GM21717 (cell line): ENCODE data around the gene ZNF554.

Experiments used
- ATAC-seq: cut with Tn5 transposase; IDR thresholded peaks from one replicate; pipeline ENCODE4 v1.9.1; 2021; ENCODE audit warnings: mild to moderate bottlenecking, moderate library complexity; ENCODE audit not compliant: unreplicated experiment

ZNF554 gene

GRCh38 chr19:2824129-2824528, 4.5 kb downstream of the ZNF554 start:
- no peak for ATAC-seq

DNA sequence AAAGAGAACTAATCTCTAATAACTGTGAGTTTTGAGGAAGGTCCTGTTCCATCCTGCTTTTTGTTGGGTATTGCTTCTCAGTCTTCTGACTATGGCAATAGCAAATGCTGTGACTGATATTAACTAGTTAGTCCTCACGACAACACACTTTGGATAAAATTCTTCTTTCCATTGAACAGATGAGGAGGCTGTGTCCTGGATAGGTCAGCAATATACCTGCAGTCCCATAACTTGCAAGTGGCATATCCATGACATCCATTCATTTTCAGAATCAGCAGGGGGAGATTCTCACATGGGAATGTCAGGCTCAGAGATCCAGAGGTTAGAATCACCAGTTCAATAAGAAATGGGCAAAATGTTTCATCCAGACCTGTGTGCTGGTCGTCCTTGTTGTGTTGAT, 7.4 kb downstream of the ZNF554 start:
- no peak for ATAC-seq

- ATAC-seq: no peak
Observed at GRCh38 chr19:2827840-2828489, 8.3 kb downstream of the ZNF554 start.

DNA sequence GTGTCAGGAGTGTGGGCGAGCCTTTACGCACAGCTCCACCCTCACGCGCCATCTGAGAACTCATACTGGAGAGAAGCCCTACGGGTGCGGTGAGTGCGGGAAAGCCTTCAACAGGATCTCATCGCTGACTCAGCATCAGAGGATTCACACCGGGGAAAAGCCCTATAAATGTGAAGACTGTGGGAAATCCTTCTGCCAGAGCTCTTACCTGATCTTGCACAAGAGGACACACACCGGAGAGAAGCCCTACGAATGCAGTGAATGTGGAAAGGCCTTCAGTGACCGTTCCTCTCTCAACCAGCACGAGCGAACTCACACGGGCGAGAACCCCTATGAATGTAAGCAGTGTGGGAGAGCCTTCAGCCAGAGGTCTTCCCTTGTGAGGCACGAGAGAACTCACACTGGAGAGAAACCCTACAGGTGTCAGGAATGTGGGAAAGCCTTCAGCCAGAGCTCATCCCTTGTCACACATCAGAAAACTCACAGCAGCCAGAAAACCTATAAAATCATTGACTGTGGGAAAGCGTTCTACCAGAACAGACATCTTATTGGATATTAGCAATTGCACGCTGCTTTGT, 14.7 kb downstream of the ZNF554 start:
- no peak for ATAC-seq

- ATAC-seq: no peak
Observed at GRCh38 chr19:2837430-2837829, 17.8 kb downstream of the ZNF554 start.

- ATAC-seq: peak; percentile 89
Observed at GRCh38 chr19:2840794-2841791, 21.4 kb downstream of the ZNF554 start, which contains the start of gene ZNF555. TSS of gene ZNF555 (plus strand) at chr19:2841475. CDS start at chr19:2841573, 98 bp downstream.

DNA sequence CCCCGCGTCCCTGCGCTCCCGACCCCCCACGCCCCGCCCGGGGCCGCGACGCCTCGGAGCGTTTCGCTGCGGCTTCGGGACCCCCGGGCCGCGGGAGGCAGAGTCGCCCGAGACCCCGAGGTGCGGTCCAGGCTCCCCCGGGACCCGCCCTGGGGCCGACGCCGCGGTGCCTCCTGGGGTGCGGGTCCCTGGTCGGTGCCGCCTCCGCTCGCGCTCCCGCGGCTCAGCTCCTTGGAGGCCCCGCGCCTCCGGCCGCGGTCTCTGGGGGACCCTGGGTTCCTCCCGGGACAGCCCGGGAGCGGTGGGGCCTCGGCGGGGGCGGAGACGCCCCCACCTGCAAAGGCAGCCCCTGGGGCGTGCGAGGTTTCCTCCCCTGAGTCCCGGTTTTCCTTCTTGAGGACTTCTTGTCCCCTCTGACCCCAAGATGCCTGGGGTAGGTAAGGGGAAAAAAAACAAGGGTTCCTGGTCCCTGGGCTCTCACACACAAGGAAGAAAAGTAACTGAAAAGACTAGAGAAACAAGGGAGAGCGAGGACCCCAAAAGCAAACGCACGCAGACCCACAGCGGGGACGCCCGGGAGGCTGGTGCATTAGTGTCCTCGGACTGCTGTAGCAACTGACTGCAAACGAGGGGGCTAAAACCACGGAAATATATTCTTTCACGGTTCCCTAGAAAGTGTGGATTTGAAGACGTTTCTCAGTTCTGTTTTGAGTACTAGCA, 22.3 kb downstream of the ZNF554 start:
- no peak for ATAC-seq

GRCh38 chr19:2845107-2845506, 25.4 kb downstream of the ZNF554 start:
- ATAC-seq: no peak

DNA sequence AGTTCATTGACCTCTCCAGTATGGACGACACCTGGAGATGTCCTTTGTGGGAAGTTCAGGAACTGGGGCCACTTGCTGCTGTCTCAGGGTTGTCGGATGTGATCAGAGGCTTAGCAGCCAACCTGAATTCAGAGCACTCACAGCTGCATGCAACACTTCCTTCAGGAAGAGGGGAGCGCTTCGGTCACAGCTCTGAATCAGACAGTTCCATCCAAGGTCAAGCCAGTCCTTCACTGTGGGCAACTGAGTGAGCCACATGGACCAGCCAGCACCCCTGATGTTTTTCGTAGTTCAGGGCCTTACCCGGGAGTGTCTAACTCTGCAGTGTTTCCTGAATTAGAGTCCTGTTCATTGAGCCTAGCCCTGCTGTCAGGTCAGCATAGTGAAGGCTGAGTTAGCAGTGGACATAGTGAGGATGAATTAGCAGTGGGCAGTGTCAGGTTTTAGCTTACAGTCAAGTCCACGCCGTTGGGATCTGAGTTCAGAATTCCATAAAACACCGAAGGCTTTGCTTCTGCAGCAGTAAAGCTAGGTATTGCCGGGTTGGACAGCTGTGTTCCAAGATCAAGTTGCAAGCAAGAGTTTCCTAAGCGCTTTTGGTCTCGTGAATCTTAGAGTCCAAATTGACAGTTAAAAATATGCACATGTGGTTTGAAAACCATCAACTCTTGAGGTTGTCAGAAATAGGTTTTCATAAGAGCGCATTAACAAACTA, 26.7 kb downstream of the ZNF554 start:
- no peak for ATAC-seq

DNA sequence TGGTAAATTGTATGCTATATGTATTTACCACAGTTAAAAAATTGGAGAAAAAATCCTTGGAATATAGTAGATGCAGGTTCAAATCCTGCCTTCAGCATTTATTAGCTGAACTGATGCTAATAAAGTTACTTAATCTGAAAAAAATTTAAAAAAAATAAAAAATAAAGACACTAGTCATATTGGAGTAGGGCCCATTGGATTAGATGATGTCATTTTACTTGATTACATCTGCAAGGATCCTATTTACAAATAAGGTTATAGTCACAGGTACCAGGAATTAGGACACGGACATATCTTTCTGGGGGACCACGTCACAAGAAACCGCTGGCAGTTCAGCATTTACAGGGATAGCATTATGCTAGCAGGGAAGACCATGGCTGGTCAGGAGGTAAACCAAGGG, 27.8 kb downstream of the ZNF554 start:
- no peak for ATAC-seq

DNA sequence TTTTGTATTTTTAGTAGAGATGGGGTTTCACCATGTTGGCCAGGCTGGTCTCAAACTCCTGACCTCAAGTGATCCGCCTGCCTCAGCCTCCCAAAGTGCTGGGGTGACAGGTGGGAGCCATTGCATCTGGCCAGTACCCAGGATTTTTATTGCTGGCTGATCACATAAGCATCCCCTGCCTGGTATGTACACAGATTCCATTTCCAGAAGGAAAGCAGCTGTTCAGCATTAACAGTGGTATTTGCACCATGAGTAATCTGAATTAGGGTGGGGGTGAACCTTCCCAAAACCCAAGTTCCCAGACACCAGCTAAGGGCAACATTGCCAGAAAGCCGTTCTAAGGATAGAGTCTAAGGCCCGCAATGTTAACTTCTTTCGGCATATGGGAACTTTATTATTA, 28.9 kb downstream of the ZNF554 start:
- no peak for ATAC-seq

GRCh38 chr19:2850256-2850925, 30.7 kb downstream of the ZNF554 start:
- ATAC-seq: no peak

GRCh38 chr19:2852598-2852997, 32.9 kb downstream of the ZNF554 start:
- ATAC-seq: no peak

DNA sequence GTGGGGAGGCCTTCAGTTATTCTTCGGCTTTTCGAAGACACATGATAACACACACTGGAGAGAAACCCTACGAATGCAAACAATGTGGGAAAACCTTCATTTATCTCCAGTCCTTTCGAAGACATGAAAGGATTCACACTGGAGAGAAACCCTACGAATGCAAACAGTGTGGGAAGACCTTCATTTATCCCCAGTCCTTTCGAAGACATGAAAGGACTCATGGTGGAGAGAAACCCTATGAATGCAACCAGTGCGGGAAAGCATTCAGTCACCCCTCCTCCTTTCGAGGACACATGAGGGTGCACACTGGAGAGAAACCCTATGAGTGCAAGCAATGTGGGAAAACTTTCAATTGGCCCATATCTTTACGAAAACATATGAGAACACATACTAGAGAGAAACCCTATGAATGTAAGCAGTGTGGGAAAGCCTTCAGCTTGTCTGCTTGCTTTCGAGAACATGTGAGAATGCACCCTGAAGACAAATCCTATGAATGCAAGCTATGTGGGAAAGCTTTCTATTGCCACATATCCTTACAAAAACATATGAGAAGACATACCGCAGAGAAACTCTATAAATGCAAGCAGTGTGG, 33.4 kb downstream of the ZNF554 start:
- ATAC-seq: no peak

GRCh38 chr19:2854849-2855248, 35.2 kb downstream of the ZNF554 start:
- ATAC-seq: no peak

GRCh38 chr19:2856457-2857050, 36.9 kb downstream of the ZNF554 start:
- ATAC-seq: no peak

GRCh38 chr19:2858864-2859263, 39.2 kb downstream of the ZNF554 start:
- ATAC-seq: no peak

DNA sequence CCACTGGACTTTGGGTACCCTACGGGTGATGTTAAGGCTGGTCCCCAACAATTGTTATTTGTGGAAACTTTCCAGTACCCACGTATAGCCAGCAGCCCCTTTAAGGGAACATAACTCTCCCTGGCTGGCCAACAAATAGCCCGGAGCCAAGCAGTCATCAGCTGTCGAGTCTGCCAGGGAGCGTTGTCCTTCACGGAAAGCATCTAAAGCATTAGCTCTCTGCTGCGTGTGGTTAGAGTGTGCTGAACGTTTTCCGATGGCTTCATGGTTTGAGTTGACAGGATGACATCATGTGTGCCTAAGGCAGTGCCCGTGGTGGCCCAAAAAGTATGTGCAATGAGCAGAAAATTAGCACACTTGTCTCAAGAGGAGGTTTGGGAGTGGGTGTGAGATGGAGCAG, 44.1 kb downstream of the ZNF554 start:
- ATAC-seq: no peak
